Brain microvascular endothelial cell (primary cell): ENCODE measurements around the gene C3orf62.

ENCODE experiments used
- DNase-seq: peaks from one replicate; pipeline ENCODE4 v3.0.0-alpha.2; 2020
- H3K27ac ChIP-seq: fragments of 250-450 bp; sonication (Bioruptor Pico); 2 replicates; pipeline ENCODE4 v1.5.1; 2020; ENCODE audit warnings: mild to moderate bottlenecking, moderate library complexity
- H3K27me3 ChIP-seq: fragments of 250-450 bp; sonication (Bioruptor Pico); replicated peaks from 2 replicates; pipeline ENCODE4 v1.5.1; 2020; ENCODE audit warnings: mild to moderate bottlenecking
- H3K36me3 ChIP-seq: fragments of 250-450 bp; sonication (Bioruptor Pico); replicated peaks from 2 replicates; pipeline ENCODE4 v1.5.1; 2020; ENCODE audit warnings: mild to moderate bottlenecking
- H3K4me3 ChIP-seq: 2 replicates; pipeline ENCODE4 v1.5.1; 2011; ENCODE audit warnings: low read depth, mild to moderate bottlenecking, control low read depth, low read length, moderate library complexity
- in situ Hi-C: cut with HindIII; loops from 2 replicates; pipeline ENCODE4 v1.10.0; 2017; ENCODE audit warnings: low sequenced_read_pairs, low pct_ligation_motif_present
- TF ChIP-seq, protein P1 (sequence below): IDR thresholded peaks from 2 replicates; pipeline ENCODE4 v1.5.1; 2011; ENCODE audit warnings: low read depth, mild to moderate bottlenecking, moderate library complexity, low read length, control low read depth, inconsistent platforms; ENCODE audit errors: missing control alignments

C3orf62 gene

GRCh38 chr3:49295489-49296058 is 18.5 kb upstream of the C3orf62 start:
- DNase-seq = peak; percentile 32
- no peak overlapping the region for H3K27ac ChIP-seq
- H3K27me3 ChIP-seq = no peaks in the 10 kb centered on the region
- in situ Hi-C loops = no loop called here
- H3K36me3 ChIP-seq = peaks cover 81% of the 10 kb centered on the region
- H3K4me3 ChIP-seq = no peak overlapping the region
- TF ChIP-seq, protein P1, sequence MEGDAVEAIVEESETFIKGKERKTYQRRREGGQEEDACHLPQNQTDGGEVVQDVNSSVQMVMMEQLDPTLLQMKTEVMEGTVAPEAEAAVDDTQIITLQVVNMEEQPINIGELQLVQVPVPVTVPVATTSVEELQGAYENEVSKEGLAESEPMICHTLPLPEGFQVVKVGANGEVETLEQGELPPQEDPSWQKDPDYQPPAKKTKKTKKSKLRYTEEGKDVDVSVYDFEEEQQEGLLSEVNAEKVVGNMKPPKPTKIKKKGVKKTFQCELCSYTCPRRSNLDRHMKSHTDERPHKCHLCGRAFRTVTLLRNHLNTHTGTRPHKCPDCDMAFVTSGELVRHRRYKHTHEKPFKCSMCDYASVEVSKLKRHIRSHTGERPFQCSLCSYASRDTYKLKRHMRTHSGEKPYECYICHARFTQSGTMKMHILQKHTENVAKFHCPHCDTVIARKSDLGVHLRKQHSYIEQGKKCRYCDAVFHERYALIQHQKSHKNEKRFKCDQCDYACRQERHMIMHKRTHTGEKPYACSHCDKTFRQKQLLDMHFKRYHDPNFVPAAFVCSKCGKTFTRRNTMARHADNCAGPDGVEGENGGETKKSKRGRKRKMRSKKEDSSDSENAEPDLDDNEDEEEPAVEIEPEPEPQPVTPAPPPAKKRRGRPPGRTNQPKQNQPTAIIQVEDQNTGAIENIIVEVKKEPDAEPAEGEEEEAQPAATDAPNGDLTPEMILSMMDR = peak; percentile 65

- Histone ChIP-seq H3K27me3 (no peaks in the 10 kb centered on the region), H3K27ac (no peak overlapping the region), H3K4me3 (no peak overlapping the region), H3K36me3 (peaks cover 85% of the 10 kb centered on the region)
- in situ Hi-C loops = no loop called here
- no peak for DNase-seq
- TF ChIP-seq, protein P1 = no peak
Observed at GRCh38 chr3:49294343-49294742, 17.3 kb upstream of the C3orf62 start.

DNA sequence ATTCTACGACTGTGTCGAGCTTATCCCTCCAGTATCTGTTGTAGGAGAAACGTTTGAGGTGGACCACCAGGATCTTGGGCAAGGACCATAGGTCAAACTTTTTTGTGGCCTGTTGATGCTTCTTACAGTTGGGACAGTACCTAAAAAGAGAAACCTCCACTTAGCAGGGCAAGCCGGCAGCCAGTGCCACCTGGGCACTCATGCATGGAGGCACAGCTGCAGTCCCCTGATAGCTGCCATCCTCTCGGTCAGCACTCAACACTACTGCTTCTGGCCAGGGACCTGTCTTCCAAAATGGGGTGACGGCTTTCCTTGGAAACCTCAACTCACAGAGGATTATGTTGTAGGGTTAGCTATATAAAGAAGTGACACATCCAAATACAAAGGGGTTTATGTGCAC is 7.0 kb upstream of the C3orf62 start:
- DNase-seq = no peak
- Histone ChIP-seq H3K27me3 (no peaks in the 10 kb centered on the region), H3K4me3 (no peak overlapping the region), H3K27ac (no peak overlapping the region), H3K36me3 (peaks cover 71% of the 10 kb centered on the region)
- TF ChIP-seq, protein P1 = no peak
- in situ Hi-C loops = no loop called here

DNA sequence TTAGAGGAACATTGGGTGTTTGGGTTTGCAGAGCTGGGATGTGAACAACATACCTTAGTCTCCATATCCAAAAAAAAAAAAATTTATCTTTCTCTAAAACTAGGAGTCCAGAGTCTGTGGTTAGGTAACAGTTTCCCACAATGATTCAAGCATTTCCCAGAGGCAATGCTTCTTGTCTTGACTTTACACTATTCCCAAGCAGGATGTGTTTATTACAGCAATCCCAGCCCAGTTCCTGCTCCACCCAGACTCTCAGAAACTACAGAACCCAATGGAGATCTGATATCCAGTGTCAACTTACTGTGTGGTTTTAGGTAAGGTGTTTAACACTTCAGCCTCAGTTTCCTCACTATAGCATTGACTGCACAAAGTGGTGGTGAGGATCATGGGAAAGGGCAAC is 2.3 kb upstream of the C3orf62 start:
- H3K27ac ChIP-seq = no peak overlapping the region
- in situ Hi-C loops = no loop called here
- peaks cover 34% of the 10 kb centered on the region for H3K36me3 ChIP-seq
- no peak for DNase-seq
- H3K4me3 ChIP-seq = no peak overlapping the region
- TF ChIP-seq, protein P1 = no peak
- no peaks in the 10 kb centered on the region for H3K27me3 ChIP-seq

GRCh38 chr3:49278548-49278947 is 1.5 kb upstream of the C3orf62 start:
- DNase-seq = no peak
- TF ChIP-seq, protein P1 = no peak
- Histone ChIP-seq H3K27me3 (no peaks in the 10 kb centered on the region), H3K4me3 (no peak overlapping the region), H3K36me3 (peaks cover 26% of the 10 kb centered on the region), H3K27ac (no peak overlapping the region)
- in situ Hi-C loops = no loop called here

GRCh38 chr3:49277383-49277775 is 347 bp upstream of the C3orf62 start:
- DNase-seq = no peak
- peak overlapping the region; percentile 60 for H3K27ac ChIP-seq
- H3K4me3 ChIP-seq = peak overlapping the region; percentile 52
- TF ChIP-seq, protein P1 = no peak
- no peaks in the 10 kb centered on the region for H3K27me3 ChIP-seq
- peaks cover 19% of the 10 kb centered on the region for H3K36me3 ChIP-seq
- in situ Hi-C loops = no loop called here
